Sigmoid colon (tissue), 7 donors: ENCODE data around the gene CALML4. TPM values are rescaled to one million over a fixed set of nuclear protein-coding genes. Genes with fewer than 3 reads are reported as not detected.
A peak's percentile ranks its signal among the peaks of the same experiment; 100 is the strongest.

ENCODE experiments used
- DNase-seq: peaks from one replicate; pipeline ENCODE4 v3.0.0-alpha.2; 2019
- H3K27ac ChIP-seq, 4 donors: fragments of 200-600 bp; sonication (generic); one replicate each; pipeline ENCODE4 v1.5.1; 2016 to 2019; ENCODE audit warnings: mild to moderate bottlenecking in 1 of 4
- H3K27me3 ChIP-seq, 3 donors: fragments of 200-600 bp; sonication (generic); one replicate each; pipeline ENCODE4 v1.5.1; 2019; ENCODE audit warnings: mild to moderate bottlenecking in 1 of 3
- H3K36me3 ChIP-seq, 4 donors: fragments of 200-600 bp; sonication (generic); one replicate each; pipeline ENCODE4 v1.5.1; 2016 to 2019
- H3K4me1 ChIP-seq, 4 donors: fragments of 200-600 bp; sonication (generic); one replicate each; pipeline ENCODE4 v1.5.1; 2017 to 2019
- H3K4me3 ChIP-seq, 4 donors: fragments of 200-600 bp; sonication (generic); one replicate each; pipeline ENCODE4 v1.5.1; 2017 to 2019; ENCODE audit warnings: mild to moderate bottlenecking in 2 of 4, moderate library complexity in 1 of 4
- H3K9me3 ChIP-seq, 4 donors: fragments of 200-600 bp in 3 of 4; sonication (generic) in 3 of 4; one replicate each; pipeline versions ENCODE4 v1.5.1 to v1.6.1; 2013 to 2019
- CTCF ChIP-seq, 4 experiments: fragments of 450-650 bp in 3 of 4; fragments of 200-600 bp in 1 of 4; IDR thresholded peaks; one replicate each; pipeline ENCODE4 v1.5.1; 2016 to 2019; ENCODE audit warnings: antibody characterized with exemption in 4 of 4, mild to moderate bottlenecking in 3 of 4, moderate library complexity in 2 of 4
- EP300 ChIP-seq, 4 donors: sonication (generic); formaldehyde crosslinking; IDR thresholded peaks; one replicate each; pipeline ENCODE4 v1.6.1; 2017; ENCODE audit warnings: antibody characterized with exemption in 4 of 4
- POLR2A ChIP-seq, 2 donors: fragments of 450-650 bp; IDR thresholded peaks; one replicate each; pipeline ENCODE4 v1.6.1; 2016; ENCODE audit warnings: antibody characterized with exemption in 2 of 2, mild to moderate bottlenecking in 2 of 2, moderate library complexity in 2 of 2
- POLR2AphosphoS5 ChIP-seq, 4 donors: sonication (generic); formaldehyde crosslinking; IDR thresholded peaks; one replicate each; pipeline ENCODE4 v1.6.1; 2017; ENCODE audit warnings: antibody characterized with exemption in 4 of 4
- WGBS, 2 donors: extraction: QIAGEN DNeasy Blood & Tissue Kit; methylation state at CpG; one replicate each; pipeline ENCODE4 v1.1.7; 2013; 5-methylcytosine and 5-hydroxymethylcytosine counted together
- intact Hi-C: fragments of 100-400 bp; cut with DNase I; formaldehyde crosslinking; loops from one replicate; pipeline ENCODE4 v1.15.1; 2023
- polyA plus RNA-seq, 3 donors: library from polyadenylated mRNA; stranded (reverse); fragments of 200-250 nt; gene quantifications; one replicate each; pipeline ENCODE4 v1.2.3, GENCODE V29; 2013
- total RNA-seq, 4 donors: library from RNA; depleted of rRNA; stranded (reverse); fragments of >200 nt; gene quantifications; one replicate each; pipeline ENCODE4 v1.1.0, GENCODE V29; 2016
- donor health status: healthy with polysubstance abuse.
- donor health status: Bipolar disorder and iron deficiency.
- donor health status: healthy.

Gene CALML4
- total and polyA plus RNA-seq, 7 donors: 3.9 to 309 (median 10.9) TPM

- intact Hi-C loops: loop anchor here (5.0 kb wide), 1 partner anchor 711 kb away; the partner anchor contains the start of gene C15orf61
- Histone ChIP-seq H3K4me1 (peaks cover 0 to 18% (median 18%) of the 10 kb centered on the region in 4 donors), H3K4me3 (no peak overlapping the region), H3K27me3 (no peaks in the 10 kb centered on the region), H3K36me3 (no peaks in the 10 kb centered on the region), H3K9me3 (no peaks in the 10 kb centered on the region), H3K27ac (no peak overlapping the region)
- TF ChIP-seq POLR2A (IDR thresholded peaks at IDR 0.05): no peak
- no peak for TF ChIP-seq CTCF (IDR thresholded peaks at IDR 0.05)
- no peak for TF ChIP-seq POLR2AphosphoS5 (IDR thresholded peaks at IDR 0.05)
- TF ChIP-seq EP300 (IDR thresholded peaks at IDR 0.05): no peak
- 79 to 89% methylated on average over 6 of the region's 6 CpGs for WGBS, 2 donors
- DNase-seq: no peak
Observed at GRCh38 chr15:68232937-68233336, 27.8 kb upstream of the CALML4 start.

DNA sequence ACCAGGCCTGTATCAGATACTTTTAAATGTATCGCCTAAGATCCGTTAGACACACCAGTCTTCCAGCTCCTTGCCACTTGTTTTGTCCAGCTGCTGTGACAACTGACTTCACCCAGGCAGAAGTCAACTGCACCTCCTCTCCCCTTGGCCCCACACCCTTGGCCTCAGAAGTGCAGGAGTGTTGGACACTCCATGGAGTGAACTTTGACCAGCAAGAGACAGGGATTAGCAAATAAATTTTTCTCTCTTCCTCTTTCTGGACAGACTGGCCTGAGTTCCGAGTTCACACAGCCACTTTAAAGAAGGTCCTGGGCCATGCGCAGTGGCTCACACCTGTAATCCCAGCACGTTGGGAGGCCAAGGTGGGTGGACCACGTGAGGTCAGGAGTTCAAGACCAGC, 27.3 kb upstream of the CALML4 start:
- Histone ChIP-seq H3K9me3 (no peaks in the 10 kb centered on the region), H3K4me3 (no peak overlapping the region), H3K36me3 (no peaks in the 10 kb centered on the region), H3K27ac (no peak overlapping the region), H3K27me3 (no peaks in the 10 kb centered on the region), H3K4me1 (peaks cover 0 to 23% (median 22%) of the 10 kb centered on the region in 4 donors)
- TF ChIP-seq CTCF (IDR thresholded peaks at IDR 0.05) (no peak), POLR2AphosphoS5 (IDR thresholded peaks at IDR 0.05) (no peak), EP300 (IDR thresholded peaks at IDR 0.05) (no peak), POLR2A (IDR thresholded peaks at IDR 0.05) (no peak)
- 60 to 80% methylated on average over 6 of the region's 6 CpGs for WGBS, 2 donors
- intact Hi-C loops: loop anchor here (5.0 kb wide), 1 partner anchor 710 kb away; the partner anchor contains the start of gene C15orf61
- no peak for DNase-seq

- no peak overlapping the region for H3K4me3 ChIP-seq
- no peaks in the 10 kb centered on the region for H3K9me3 ChIP-seq
- H3K36me3 ChIP-seq: no peaks in the 10 kb centered on the region
- peaks cover 0 to 25% (median 23%) of the 10 kb centered on the region in 4 donors for H3K4me1 ChIP-seq
- WGBS, 2 donors: 85 to 87% methylated on average over 9 of the region's 9 CpGs
- no peak overlapping the region for H3K27ac ChIP-seq
- H3K27me3 ChIP-seq: no peaks in the 10 kb centered on the region
- DNase-seq: no peak
- intact Hi-C loops: loop anchor here (5.0 kb wide), 1 partner anchor 709 kb away; the partner anchor contains the start of gene C15orf61
- no peak for TF ChIP-seq POLR2AphosphoS5 (IDR thresholded peaks at IDR 0.05)
Observed at GRCh38 chr15:68231102-68231818, 26.1 kb upstream of the CALML4 start.

- Histone ChIP-seq H3K27ac (peak overlapping the region; percentile 79 to 89 (median 84)), H3K36me3 (no peaks in the 10 kb centered on the region), H3K4me3 (peak overlapping the region; percentile 66 to 94 (median 69)), H3K27me3 (no peaks in the 10 kb centered on the region), H3K9me3 (no peaks in the 10 kb centered on the region), H3K4me1 (peaks cover 0 to 25% (median 23%) of the 10 kb centered on the region in 4 donors)
- 57 to 58% methylated on average over 20 of the region's 20 CpGs for WGBS, 2 donors
- TF ChIP-seq POLR2A (IDR thresholded peaks at IDR 0.05): no peak
- no peak for TF ChIP-seq POLR2AphosphoS5 (IDR thresholded peaks at IDR 0.05)
- TF ChIP-seq EP300 (IDR thresholded peaks at IDR 0.05): no peak
- TF ChIP-seq CTCF (IDR thresholded peaks at IDR 0.05): no peak
- intact Hi-C loops: loop anchor here (5.0 kb wide), 1 partner anchor 708 kb away; the partner anchor contains the start of gene C15orf61
- no peak for DNase-seq
Observed at GRCh38 chr15:68230157-68231100, 25.3 kb upstream of the CALML4 start.
